H1 (cell line): ENCODE results near the gene IGLL5. TPM values are rescaled to one million over a fixed set of nuclear protein-coding genes. Genes with fewer than 3 reads are reported as not detected.

Experiments
- CTCF ChIA-PET: fragments of 300-600 bp; sonication (Branson Sonifier 250); formaldehyde crosslinking; loops from one replicate; lab custom pipeline; 2021; ENCODE audit not compliant: partially characterized antibody; lab: Charles Lee
- POLR2A ChIA-PET: fragments of 300-600 bp; sonication (Branson Sonifier 250); formaldehyde crosslinking; loops from one replicate; lab custom pipeline; 2021; ENCODE audit warnings: inconsistent platforms; ENCODE audit not compliant: partially characterized antibody; lab: Charles Lee
- DNase-seq, 2 experiments: peaks; one replicate each; pipeline versions ENCODE4 v3.0.0 to v3.0.0-alpha.2; 2010 to 2022; ENCODE audit warnings: low spot score in 2 of 2, low read depth in 1 of 2, mixed read lengths in 1 of 2
- FAIRE-seq: peaks from 2 replicates; lab custom pipeline; 2011; peaks lifted over from hg19 to GRCh38; lab: Jason Lieb, UNC
- H2AFZ ChIP-seq: 2 replicates; pipeline ENCODE4 v1.8.1; 2012; ENCODE audit warnings: low read length, inconsistent platforms
- H2AK5ac ChIP-seq: 2 replicates; pipeline ENCODE4 v1.6.1; 2013; ENCODE audit warnings: low read depth, low read length
- H2BK120ac ChIP-seq: replicated peaks from 2 replicates; pipeline ENCODE3; 2013; ENCODE audit warnings: low read depth, low read length, inconsistent platforms
- H2BK12ac ChIP-seq: 2 replicates; pipeline ENCODE4 v1.6.1; 2013; ENCODE audit warnings: low read depth, low read length
- H2BK15ac ChIP-seq: 2 replicates; pipeline ENCODE4 v1.6.1; 2013; ENCODE audit warnings: low read length
- H2BK20ac ChIP-seq: 2 replicates; pipeline ENCODE4 v1.6.1; 2013; ENCODE audit warnings: low read length
- H2BK5ac ChIP-seq: 2 replicates; pipeline ENCODE4 v1.6.1; 2013; ENCODE audit warnings: low read depth, low read length
- H3K14ac ChIP-seq: 2 replicates; pipeline ENCODE4 v1.6.1; 2013; ENCODE audit warnings: inconsistent platforms; ENCODE audit not compliant: insufficient read length
- H3K18ac ChIP-seq: 2 replicates; pipeline ENCODE4 v1.6.1; 2013; ENCODE audit warnings: low read length; ENCODE audit errors: extremely low read depth
- H3K23ac ChIP-seq: 2 replicates; pipeline ENCODE4 v1.6.1; 2013; ENCODE audit warnings: inconsistent platforms; ENCODE audit not compliant: insufficient read length
- H3K23me2 ChIP-seq: 2 replicates; pipeline ENCODE4 v1.6.1; 2013; ENCODE audit warnings: low read depth, low read length
- H3K27ac ChIP-seq: 2 replicates; pipeline ENCODE4 v1.6.1; 2011; ENCODE audit warnings: low read depth, low read length, inconsistent platforms
- H3K27me3 ChIP-seq, 4 experiments: replicated peaks in 1 of 4; 1 replicate in 1 of 4; 2 replicates in 3 of 4; pipeline versions ENCODE4 v1.6.1 to v1.8.1; 2011 to 2013; ENCODE audit warnings: low read length in 3 of 4, mild to moderate bottlenecking in 3 of 4, inconsistent platforms in 2 of 4, mixed read lengths in 2 of 4, moderate library complexity in 1 of 4; ENCODE audit not compliant: control insufficient read depth in 3 of 4, insufficient read depth in 3 of 4; ENCODE audit errors: extremely low read depth in 1 of 4
- H3K36me3 ChIP-seq, 4 experiments: 2 replicates each; pipeline versions ENCODE4 v1.6.1 to v1.8.1; 2011 to 2013; ENCODE audit warnings: mild to moderate bottlenecking in 4 of 4, low read length in 3 of 4, moderate library complexity in 2 of 4, control low read depth in 1 of 4, inconsistent platforms in 1 of 4; ENCODE audit not compliant: insufficient read depth in 4 of 4, control insufficient read depth in 2 of 4
- H3K4ac ChIP-seq: replicated peaks from 2 replicates; pipeline ENCODE3; 2013; ENCODE audit warnings: low read length, low read depth, mixed read lengths, inconsistent platforms; ENCODE audit not compliant: insufficient read length
- H3K4me1 ChIP-seq, 4 experiments: replicated peaks in 1 of 4; 1 replicate in 1 of 4; 2 replicates in 3 of 4; pipeline versions ENCODE4 v1.6.1 to v1.8.1; 2011 to 2013; ENCODE audit warnings: low read length in 3 of 4, inconsistent platforms in 2 of 4, mixed read lengths in 1 of 4; ENCODE audit not compliant: insufficient read depth in 4 of 4, control insufficient read depth in 3 of 4
- H3K4me2 ChIP-seq, 2 experiments: 2 replicates each; pipeline versions ENCODE4 v1.6.1 to v1.8.1; 2011 to 2013; ENCODE audit warnings: low read depth in 2 of 2, low read length in 2 of 2, control low read depth in 1 of 2, inconsistent platforms in 1 of 2, mild to moderate bottlenecking in 1 of 2; ENCODE audit not compliant: insufficient read depth in 1 of 2
- H3K4me3 ChIP-seq, 4 experiments: fragments of 200-600, 300-600 bp in 1 of 4; sonication (generic), shearing (Covaris generic), sonication (Bioruptor Twin) in 1 of 4; 2 replicates each; pipeline versions ENCODE4 v1.5.1 to v1.8.1; 2011 to 2016; ENCODE audit warnings: low read length in 4 of 4, low read depth in 3 of 4, control low read depth in 2 of 4, inconsistent platforms in 2 of 4, mild to moderate bottlenecking in 2 of 4, mixed read lengths in 1 of 4, moderate library complexity in 1 of 4; ENCODE audit not compliant: insufficient read depth in 2 of 4; ENCODE audit errors: extremely low read depth in 1 of 4
- H3K56ac ChIP-seq: replicated peaks from 2 replicates; pipeline ENCODE3; 2013; ENCODE audit warnings: low read depth, mild to moderate bottlenecking, mixed read lengths, low read length, inconsistent platforms; ENCODE audit not compliant: insufficient read length
- H3K79me1 ChIP-seq: 2 replicates; pipeline ENCODE4 v1.6.1; 2013; ENCODE audit warnings: low read depth, low read length, control low read depth
- H3K79me2 ChIP-seq, 2 experiments: 2 replicates each; pipeline versions ENCODE4 v1.6.1 to v1.8.1; 2012 to 2013; ENCODE audit warnings: low read length in 2 of 2, mild to moderate bottlenecking in 2 of 2, inconsistent platforms in 1 of 2; ENCODE audit not compliant: insufficient read depth in 2 of 2, control insufficient read depth in 1 of 2
- H3K9ac ChIP-seq, 4 experiments: replicated peaks in 1 of 4; 1 replicate in 1 of 4; 2 replicates in 3 of 4; pipeline versions ENCODE4 v1.6.1 to v1.8.1; 2011 to 2013; ENCODE audit warnings: low read depth in 3 of 4, low read length in 3 of 4, control low read depth in 2 of 4, mild to moderate bottlenecking in 2 of 4, moderate library complexity in 2 of 4, inconsistent platforms in 1 of 4; ENCODE audit errors: extremely low read depth in 1 of 4
- H3K9me3 ChIP-seq, 2 experiments: 2 replicates each; pipeline versions ENCODE4 v1.6.1 to v1.8.1; 2012 to 2013; ENCODE audit warnings: mild to moderate bottlenecking in 2 of 2, moderate library complexity in 2 of 2, control low read depth in 1 of 2, inconsistent platforms in 1 of 2, low read depth in 1 of 2, low read length in 1 of 2, mixed read lengths in 1 of 2; ENCODE audit not compliant: insufficient read depth in 2 of 2
- H4K20me1 ChIP-seq, 2 experiments: replicated peaks in 1 of 2; 2 replicates each; pipeline versions ENCODE3 to v1.8.1; 2011 to 2013; ENCODE audit warnings: inconsistent platforms in 2 of 2, low read length in 2 of 2, mild to moderate bottlenecking in 1 of 2; ENCODE audit not compliant: insufficient read depth in 2 of 2, control insufficient read depth in 1 of 2
- H4K5ac ChIP-seq: 2 replicates; pipeline ENCODE4 v1.6.1; 2013; ENCODE audit warnings: low read length, low read depth, mixed read lengths, inconsistent platforms; ENCODE audit not compliant: insufficient read length
- H4K8ac ChIP-seq: 2 replicates; pipeline ENCODE4 v1.8.0; 2013; ENCODE audit warnings: mild to moderate bottlenecking, moderate library complexity, low read length, inconsistent platforms; ENCODE audit not compliant: insufficient read depth; ENCODE audit errors: extremely low read depth
- H4K91ac ChIP-seq: replicated peaks from 2 replicates; pipeline ENCODE3; 2013; ENCODE audit warnings: low read length, mixed read lengths, inconsistent platforms; ENCODE audit not compliant: insufficient read length
- CBX5 ChIP-seq: fragments of 300-800, 300-1000 bp; sonication (generic); IDR thresholded peaks from 2 replicates; pipeline ENCODE4 v1.7.1; 2016; ENCODE audit warnings: antibody characterized with exemption, low read length, low read depth
- CHD1 ChIP-seq: IDR thresholded peaks from 2 replicates; pipeline ENCODE4 v1.6.1; 2012; ENCODE audit warnings: low read depth, low read length, improper control_type of control experiment
- CREB1 ChIP-seq: IDR thresholded peaks from 2 replicates; pipeline ENCODE4 v1.6.1; 2012; ENCODE audit warnings: inconsistent platforms
- POLR2AphosphoS5 ChIP-seq: IDR thresholded peaks from 2 replicates; pipeline ENCODE4 v1.6.1; 2011; ENCODE audit warnings: low read depth, low read length
- POU5F1 ChIP-seq: IDR thresholded peaks from 2 replicates; pipeline ENCODE4 v1.6.1; 2011; ENCODE audit warnings: low read depth, mild to moderate bottlenecking, low read length, moderate library complexity
- SIX5 ChIP-seq: IDR thresholded peaks from 2 replicates; pipeline ENCODE4 v1.6.1; 2011; ENCODE audit warnings: mild to moderate bottlenecking, low read depth, low read length
- SP2 ChIP-seq: IDR thresholded peaks from 2 replicates; pipeline ENCODE4 v1.6.1; 2012; ENCODE audit warnings: mild to moderate bottlenecking, low read length, inconsistent platforms
- SP4 ChIP-seq: IDR thresholded peaks from 2 replicates; pipeline ENCODE4 v1.6.1; 2012; ENCODE audit warnings: low read length, inconsistent platforms
- SRF ChIP-seq: IDR thresholded peaks from 2 replicates; pipeline ENCODE4 v1.6.1; 2011; ENCODE audit warnings: mild to moderate bottlenecking, low read depth, low read length, moderate library complexity
- SUZ12 ChIP-seq: fragments of 200-600 bp; sonication (generic); IDR thresholded peaks from 2 replicates; pipeline ENCODE4 v1.6.1; 2012; ENCODE audit warnings: mild to moderate bottlenecking, inconsistent platforms, low read length, moderate library complexity, mixed read lengths
- WGBS, 2 experiments: shearing (Covaris generic) in 1 of 2; methylation state at CpG; one replicate each; pipeline versions ENCODE4 v1.1.6 to v1.1.7; 2013 to 2015; ENCODE audit warnings: low lambda C conversion rate in 2 of 2, mixed read lengths in 2 of 2, inconsistent platforms in 1 of 2, low coverage in 1 of 2, missing lambda C conversion rate in 1 of 2; ENCODE audit not compliant: insufficient replicate concordance in 2 of 2, insufficient coverage in 1 of 2, insufficient read length in 1 of 2; ENCODE audit errors: extremely low coverage in 1 of 2, missing lambda C conversion rate in 1 of 2; 5-methylcytosine and 5-hydroxymethylcytosine counted together
- polyA plus RNA-seq, 7 experiments: library from polyadenylated mRNA; depleted of rRNA in 3 of 7; stranded (reverse) in 5 of 7; unstranded in 2 of 7; fragments of >200 nt in 5 of 7; fragments of 200-250 nt in 2 of 7; gene quantifications; 1 replicate in 5 of 7; 2 replicates in 1 of 7; 4 replicates in 1 of 7; pipeline versions ENCODE4 v1.2.1 to v1.2.3, GENCODE V29; 2011 to 2013; ENCODE audit warnings: missing spikeins in 2 of 7, mixed read lengths in 2 of 7
- total RNA-seq: library from RNA; stranded (reverse); fragmentation: NEBNext Ultra II Directional; extraction: Animal tissue kit (Norgen Biotek cat#: 25700); gene quantifications from 2 replicates; pipeline ENCODE4 v1.2.1, GENCODE V29; 2021
- TF ChIP-seq, protein P1 (sequence below): IDR thresholded peaks from 2 replicates; pipeline ENCODE4 v1.6.1; 2011; ENCODE audit warnings: low read length, improper control_type of control experiment
- TF ChIP-seq, protein P2 (sequence below): IDR thresholded peaks from 2 replicates; pipeline ENCODE4 v1.6.1; 2012; ENCODE audit warnings: low read length, inconsistent platforms

The IGLL5 gene
- total and polyA plus RNA-seq, 2 of the 8 experiments (the other 6 are each of a cell fraction or from before 2014, with no cell fraction given), result not detected

DNA sequence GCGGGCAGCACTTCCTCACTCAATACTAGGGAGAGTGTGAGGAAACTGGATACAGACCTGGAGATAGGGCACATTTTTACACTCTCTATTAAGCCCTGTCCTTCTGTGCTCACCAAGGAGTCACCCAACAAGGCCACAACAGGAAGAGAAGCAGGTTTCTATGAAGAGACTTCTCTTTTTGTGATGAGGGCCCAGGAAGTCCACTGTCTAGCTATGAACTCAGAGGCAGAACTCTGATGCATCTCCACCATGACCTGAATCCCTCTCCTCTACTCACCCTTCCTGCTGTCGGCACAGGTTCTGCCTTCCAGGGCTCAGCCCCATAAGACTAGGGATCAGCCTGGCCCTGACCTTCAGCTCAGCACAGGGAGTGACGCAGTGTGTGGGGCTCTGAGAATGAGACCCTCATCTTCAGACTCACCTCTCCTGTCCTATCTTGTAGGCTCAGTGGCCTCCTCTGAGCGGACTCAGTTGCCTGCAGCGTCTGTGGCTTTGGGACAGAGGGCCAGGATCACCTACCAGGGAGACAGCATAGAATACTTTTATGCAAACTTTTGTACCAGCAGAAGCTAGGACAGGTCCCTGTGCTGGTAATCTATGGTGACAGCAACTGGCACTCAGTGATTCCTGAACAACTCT lies 49.3 kb upstream of the IGLL5 start:
- no peak overlapping the region for H2BK12ac ChIP-seq
- no peaks in the 10 kb centered on the region for H3K23me2 ChIP-seq
- no peak overlapping the region for H4K91ac ChIP-seq
- no peak overlapping the region for H2BK20ac ChIP-seq
- no peak overlapping the region for H3K14ac ChIP-seq
- H3K4ac ChIP-seq, result no peak overlapping the region
- no peak overlapping the region for H3K23ac ChIP-seq
- no peak overlapping the region for H2AFZ ChIP-seq
- H3K27ac ChIP-seq, result no peak overlapping the region
- H3K27me3 ChIP-seq, result peaks cover 10 to 46% (median 16%) of the 10 kb centered on the region in 4 experiments
- H2BK120ac ChIP-seq, result no peak overlapping the region
- CTCF ChIA-PET, result interaction anchor here (0.9 kb wide), 1 partner anchor 10 kb away, joined by 3 read pairs; no protein-coding TSS in a partner anchor
- H3K36me3 ChIP-seq, result no peaks in the 10 kb centered on the region
- no peaks in the 10 kb centered on the region for H3K79me2 ChIP-seq
- peaks cover 17 to 46% of the 10 kb centered on the region in 2 experiments; a peak in 3 of 4 replicates for H3K9me3 ChIP-seq
- H3K4me3 ChIP-seq, result no peak overlapping the region
- 79% methylated on average over 5 of the region's 5 CpGs; no CpG with 5 or more reads in 1 of the 2 experiments for WGBS, 2 experiments
- H4K8ac ChIP-seq, result no peak overlapping the region
- no peak overlapping the region for H4K5ac ChIP-seq
- POLR2A ChIA-PET, result no interaction called here
- no peaks in the 10 kb centered on the region for H3K4me1 ChIP-seq
- H3K79me1 ChIP-seq, result no peaks in the 10 kb centered on the region
- no peak overlapping the region for H3K9ac ChIP-seq
- DNase-seq (no peak), FAIRE-seq (no peak)
- no peak overlapping the region for H3K18ac ChIP-seq
- H2AK5ac ChIP-seq, result no peak overlapping the region
- no peak overlapping the region for H2BK5ac ChIP-seq
- no peak overlapping the region for H2BK15ac ChIP-seq
- no peak overlapping the region for H3K56ac ChIP-seq
- H3K4me2 ChIP-seq, result no peak overlapping the region
- H4K20me1 ChIP-seq, result no peaks in the 10 kb centered on the region
- TF ChIP-seq SRF, result no peak
- no peak for TF ChIP-seq CHD1
- TF ChIP-seq POU5F1, result no peak
- TF ChIP-seq SIX5, result no peak
- no peak for TF ChIP-seq SUZ12
- TF ChIP-seq, protein P1, sequence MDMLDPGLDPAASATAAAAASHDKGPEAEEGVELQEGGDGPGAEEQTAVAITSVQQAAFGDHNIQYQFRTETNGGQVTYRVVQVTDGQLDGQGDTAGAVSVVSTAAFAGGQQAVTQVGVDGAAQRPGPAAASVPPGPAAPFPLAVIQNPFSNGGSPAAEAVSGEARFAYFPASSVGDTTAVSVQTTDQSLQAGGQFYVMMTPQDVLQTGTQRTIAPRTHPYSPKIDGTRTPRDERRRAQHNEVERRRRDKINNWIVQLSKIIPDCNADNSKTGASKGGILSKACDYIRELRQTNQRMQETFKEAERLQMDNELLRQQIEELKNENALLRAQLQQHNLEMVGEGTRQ, result no peak
- no peak for TF ChIP-seq SP4
- TF ChIP-seq POLR2AphosphoS5, result no peak
- TF ChIP-seq, protein P2, sequence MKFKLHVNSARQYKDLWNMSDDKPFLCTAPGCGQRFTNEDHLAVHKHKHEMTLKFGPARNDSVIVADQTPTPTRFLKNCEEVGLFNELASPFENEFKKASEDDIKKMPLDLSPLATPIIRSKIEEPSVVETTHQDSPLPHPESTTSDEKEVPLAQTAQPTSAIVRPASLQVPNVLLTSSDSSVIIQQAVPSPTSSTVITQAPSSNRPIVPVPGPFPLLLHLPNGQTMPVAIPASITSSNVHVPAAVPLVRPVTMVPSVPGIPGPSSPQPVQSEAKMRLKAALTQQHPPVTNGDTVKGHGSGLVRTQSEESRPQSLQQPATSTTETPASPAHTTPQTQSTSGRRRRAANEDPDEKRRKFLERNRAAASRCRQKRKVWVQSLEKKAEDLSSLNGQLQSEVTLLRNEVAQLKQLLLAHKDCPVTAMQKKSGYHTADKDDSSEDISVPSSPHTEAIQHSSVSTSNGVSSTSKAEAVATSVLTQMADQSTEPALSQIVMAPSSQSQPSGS, result no peak
- TF ChIP-seq CREB1, result no peak
- TF ChIP-seq CBX5, result no peak
- TF ChIP-seq SP2, result no peak
